ENCODE measurements around the gene MSL3.

The MSL3 gene

DNA sequence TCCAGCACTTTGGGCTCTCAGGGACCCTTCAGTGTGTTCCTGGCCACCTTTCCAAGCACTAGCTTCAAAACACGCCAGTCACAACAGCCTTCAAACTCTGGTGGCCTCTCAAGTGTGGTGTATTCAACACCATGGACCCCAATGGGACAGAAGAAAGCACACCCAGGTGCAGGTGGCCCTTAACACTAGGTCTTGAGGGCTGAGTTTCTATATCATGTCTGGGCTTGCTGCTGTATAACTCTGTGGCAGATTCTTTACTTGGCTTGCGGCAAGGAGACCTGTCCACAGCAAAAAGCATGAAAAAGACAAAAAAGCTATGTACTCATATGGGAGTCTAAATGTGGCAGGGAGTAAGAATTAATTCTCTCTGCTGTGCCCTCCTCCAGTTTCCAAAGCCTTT lies 23.1 kb downstream of the MSL3 start:
- Mint-ChIP-seq H3K4me3 (no peak overlapping the region), H3K4me1 (ENCODE audit: low read depth) (no peaks in the 10 kb centered on the region), H3K36me3 (ENCODE audit: low read depth) (peaks cover 6% of the 10 kb centered on the region), H3K9me3 (no peaks in the 10 kb centered on the region), H3K27ac (no peak overlapping the region), H3K27me3 (ENCODE audit: low read depth) (no peaks in the 10 kb centered on the region)

DNA sequence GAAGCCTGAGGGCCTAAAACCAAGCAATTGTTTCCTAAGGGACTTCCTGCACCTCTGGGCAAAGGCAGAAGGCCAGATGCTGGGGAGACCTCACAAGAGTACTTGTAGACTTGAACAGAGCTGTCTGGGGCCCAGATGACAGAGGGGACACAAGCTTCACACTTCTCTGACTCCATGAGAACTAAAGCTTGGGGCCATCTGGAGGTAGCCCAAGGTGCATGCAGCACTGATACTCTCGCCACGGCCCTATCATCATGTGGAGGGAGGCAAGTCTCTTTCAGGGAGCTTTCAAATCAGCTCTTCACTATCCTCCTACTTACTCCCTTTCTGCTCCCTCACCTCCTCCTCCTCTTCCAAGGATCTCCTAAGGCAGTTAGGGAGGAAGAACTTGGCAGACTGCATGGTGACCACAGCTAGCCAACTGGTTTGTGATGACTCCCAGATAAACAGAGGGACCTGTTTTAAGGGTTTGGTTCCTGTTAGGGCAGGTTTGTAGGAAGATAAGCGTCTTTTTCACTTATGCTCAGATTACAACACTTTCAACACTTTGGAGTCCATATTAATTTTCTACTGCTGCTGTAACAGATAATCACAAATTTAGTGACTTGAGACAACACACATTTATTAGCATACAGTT lies 23.8 kb downstream of the MSL3 start:
- peaks cover 1% of the 10 kb centered on the region for H3K4me1 Mint-ChIP-seq (ENCODE audit: low read depth)
- H3K27me3 Mint-ChIP-seq (ENCODE audit: low read depth), result no peaks in the 10 kb centered on the region
- no peak overlapping the region for H3K4me3 Mint-ChIP-seq
- H3K9me3 Mint-ChIP-seq, result no peaks in the 10 kb centered on the region
- H3K27ac Mint-ChIP-seq, result no peak overlapping the region
- H3K36me3 Mint-ChIP-seq (ENCODE audit: low read depth), result peaks cover 6% of the 10 kb centered on the region

DNA sequence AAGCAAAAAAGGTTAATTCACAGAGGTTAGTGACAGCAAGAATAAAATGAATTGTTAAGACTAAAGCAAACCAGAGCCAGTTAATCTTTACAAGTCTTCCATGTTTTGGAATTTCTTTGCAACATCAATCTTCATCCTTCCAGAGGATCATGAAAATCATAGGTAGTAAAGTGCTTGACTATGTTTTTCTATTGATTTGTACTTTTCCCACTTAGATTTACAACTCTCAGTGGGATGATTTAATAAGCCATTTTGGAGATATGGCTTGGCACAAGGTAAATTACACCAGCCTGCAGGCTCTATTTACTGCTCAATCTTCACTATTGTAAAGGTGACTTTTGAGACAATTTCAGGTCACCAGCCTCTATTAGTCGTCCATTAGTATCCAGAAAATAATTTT lies 26.5 kb downstream of the MSL3 start:
- Mint-ChIP-seq H3K27ac (no peak overlapping the region), H3K4me1 (ENCODE audit: low read depth) (peaks cover 5% of the 10 kb centered on the region), H3K4me3 (no peak overlapping the region), H3K36me3 (ENCODE audit: low read depth) (peaks cover 1% of the 10 kb centered on the region), H3K9me3 (no peaks in the 10 kb centered on the region), H3K27me3 (ENCODE audit: low read depth) (no peaks in the 10 kb centered on the region)

GRCh38 chrX:11786862-11787261 lies 28.8 kb downstream of the MSL3 start:
- H3K9me3 Mint-ChIP-seq, result no peaks in the 10 kb centered on the region

DNA sequence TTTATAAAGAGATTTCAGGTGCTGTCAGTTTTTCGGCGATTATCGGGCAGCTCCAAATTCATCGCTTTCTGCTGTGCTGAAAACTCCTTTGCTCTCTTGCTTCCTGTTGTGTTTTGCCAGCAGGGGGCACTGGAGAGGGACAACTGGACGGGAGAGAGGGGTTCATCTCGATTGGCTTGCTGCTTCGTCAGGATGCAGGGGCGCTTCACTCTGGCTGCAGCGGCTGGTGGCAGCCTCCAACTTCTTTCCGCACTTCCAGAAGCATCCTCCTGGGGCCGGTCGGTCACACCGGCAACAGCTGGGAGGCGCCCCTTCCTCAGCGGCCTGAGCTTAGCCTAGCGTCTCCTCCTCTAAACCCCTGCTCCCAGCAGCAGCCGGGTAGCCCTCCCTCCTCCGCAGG lies 29.5 kb downstream of the MSL3 start:
- Mint-ChIP-seq H3K4me3 (peak overlapping the region; percentile 46), H3K27me3 (ENCODE audit: low read depth) (no peaks in the 10 kb centered on the region), H3K9me3 (no peaks in the 10 kb centered on the region), H3K4me1 (ENCODE audit: low read depth) (peaks cover 8% of the 10 kb centered on the region), H3K36me3 (ENCODE audit: low read depth) (no peaks in the 10 kb centered on the region), H3K27ac (no peak overlapping the region)

More at GRCh38 chrX:11786862-11787261, 28.8 kb downstream of the MSL3 start:
- peaks cover 5% of the 10 kb centered on the region for H3K4me1 Mint-ChIP-seq (ENCODE audit: low read depth)
- no peaks in the 10 kb centered on the region for H3K36me3 Mint-ChIP-seq (ENCODE audit: low read depth)
- H3K27me3 Mint-ChIP-seq (ENCODE audit: low read depth), result no peaks in the 10 kb centered on the region
- H3K4me3 Mint-ChIP-seq, result peak overlapping the region; percentile 46
- H3K27ac Mint-ChIP-seq, result no peak overlapping the region

DNA sequence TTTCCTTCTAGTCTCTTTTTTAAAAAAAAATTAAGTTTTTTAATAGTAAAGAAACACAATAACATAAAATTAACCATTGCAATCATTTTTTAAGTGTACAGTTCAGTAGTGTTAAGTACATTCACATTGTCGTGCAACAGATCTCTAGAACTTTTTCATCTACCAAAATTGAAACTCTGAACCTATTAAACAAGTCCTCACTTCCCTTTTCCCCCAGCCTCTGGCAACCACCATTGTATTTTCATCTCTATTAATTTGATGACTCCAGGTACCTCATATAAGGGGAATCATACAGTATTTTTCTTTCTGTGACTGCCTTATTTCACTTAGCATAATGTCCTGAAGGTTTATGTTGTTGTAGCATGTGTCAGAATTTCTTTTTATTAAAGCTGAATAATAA lies 31.8 kb downstream of the MSL3 start:
- H3K27ac Mint-ChIP-seq, result no peak overlapping the region
- peaks cover 16% of the 10 kb centered on the region for H3K4me1 Mint-ChIP-seq (ENCODE audit: low read depth)
- H3K36me3 Mint-ChIP-seq (ENCODE audit: low read depth), result no peaks in the 10 kb centered on the region
- no peak overlapping the region for H3K4me3 Mint-ChIP-seq
- H3K9me3 Mint-ChIP-seq, result no peaks in the 10 kb centered on the region
- no peaks in the 10 kb centered on the region for H3K27me3 Mint-ChIP-seq (ENCODE audit: low read depth)

- H3K9me3 Mint-ChIP-seq, result no peaks in the 10 kb centered on the region
- H3K36me3 Mint-ChIP-seq (ENCODE audit: low read depth), result no peaks in the 10 kb centered on the region
- H3K27ac Mint-ChIP-seq, result no peak overlapping the region
- peaks cover 16% of the 10 kb centered on the region for H3K4me1 Mint-ChIP-seq (ENCODE audit: low read depth)
- no peaks in the 10 kb centered on the region for H3K27me3 Mint-ChIP-seq (ENCODE audit: low read depth)
- H3K4me3 Mint-ChIP-seq, result no peak overlapping the region
Observed at GRCh38 chrX:11791090-11791489, 33.1 kb downstream of the MSL3 start.

- no peaks in the 10 kb centered on the region for H3K27me3 Mint-ChIP-seq (ENCODE audit: low read depth)
- H3K4me1 Mint-ChIP-seq (ENCODE audit: low read depth), result peaks cover 16% of the 10 kb centered on the region
- H3K9me3 Mint-ChIP-seq, result no peaks in the 10 kb centered on the region
- no peak overlapping the region for H3K4me3 Mint-ChIP-seq
- no peak overlapping the region for H3K27ac Mint-ChIP-seq
- no peaks in the 10 kb centered on the region for H3K36me3 Mint-ChIP-seq (ENCODE audit: low read depth)
Observed at GRCh38 chrX:11791537-11791936, 33.5 kb downstream of the MSL3 start.

- peaks cover 13% of the 10 kb centered on the region for H3K4me1 Mint-ChIP-seq (ENCODE audit: low read depth)
- H3K27ac Mint-ChIP-seq, result peak overlapping the region; percentile 21
- no peak overlapping the region for H3K4me3 Mint-ChIP-seq
- no peaks in the 10 kb centered on the region for H3K36me3 Mint-ChIP-seq (ENCODE audit: low read depth)
- H3K9me3 Mint-ChIP-seq, result no peaks in the 10 kb centered on the region
- H3K27me3 Mint-ChIP-seq (ENCODE audit: low read depth), result no peaks in the 10 kb centered on the region
Observed at GRCh38 chrX:11792461-11793421, 34.7 kb downstream of the MSL3 start.

DNA sequence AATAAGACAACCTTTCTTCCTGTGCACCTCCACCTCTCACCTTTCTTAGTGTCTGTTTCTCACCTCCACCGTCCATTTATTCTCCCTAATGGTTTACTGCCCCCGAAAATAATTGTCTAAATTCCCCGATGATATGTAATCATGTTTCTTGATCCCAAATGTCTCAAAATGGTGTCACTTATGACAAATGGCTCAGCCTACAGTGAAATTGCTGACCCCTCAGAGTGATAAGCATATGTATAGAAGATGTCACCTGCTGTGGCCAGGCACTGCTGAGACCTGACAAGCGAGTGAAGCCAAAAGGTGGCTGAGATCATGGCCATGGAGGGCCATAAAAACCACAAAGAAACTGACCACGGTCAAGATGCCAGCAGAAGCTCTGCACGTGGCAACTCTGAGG lies 35.7 kb downstream of the MSL3 start:
- Mint-ChIP-seq H3K27ac (no peak overlapping the region), H3K4me3 (no peak overlapping the region), H3K4me1 (ENCODE audit: low read depth) (peaks cover 11% of the 10 kb centered on the region), H3K9me3 (no peaks in the 10 kb centered on the region), H3K27me3 (ENCODE audit: low read depth) (no peaks in the 10 kb centered on the region), H3K36me3 (ENCODE audit: low read depth) (no peaks in the 10 kb centered on the region)

DNA sequence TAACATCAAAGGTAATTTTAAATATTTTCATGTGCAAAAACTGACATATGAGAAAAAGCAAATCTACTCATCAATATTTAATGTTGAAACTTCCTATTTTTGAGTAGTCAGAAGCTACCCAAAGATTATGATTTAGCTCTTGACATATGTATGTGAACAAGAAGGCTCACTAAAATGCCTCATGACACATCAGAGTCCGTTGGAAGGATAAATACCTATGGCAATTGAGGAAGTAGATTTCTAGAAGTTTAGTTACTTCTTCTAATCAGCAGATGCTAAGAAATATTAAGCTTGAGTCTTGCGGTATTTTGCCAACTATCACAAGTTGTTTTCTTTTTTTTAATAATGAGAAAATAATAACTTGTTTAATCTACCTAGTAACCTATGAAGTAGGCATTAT lies 55.3 kb downstream of the MSL3 start:
- Mint-ChIP-seq H3K27ac (no peak overlapping the region), H3K4me1 (ENCODE audit: low read depth) (no peaks in the 10 kb centered on the region), H3K27me3 (ENCODE audit: low read depth) (peaks cover 3% of the 10 kb centered on the region), H3K9me3 (no peaks in the 10 kb centered on the region), H3K36me3 (ENCODE audit: low read depth) (no peaks in the 10 kb centered on the region), H3K4me3 (no peak overlapping the region)
